ENCODE data around the gene GANC. TPM values are rescaled to one million over a fixed set of nuclear protein-coding genes. Genes with fewer than 3 reads are reported as not detected.
"Not testable (repeated sequence)": the region's sequence is repeated elsewhere in the genome, so short reads cannot be mapped to it uniquely, and the experiment has no call there.

Gene GANC
- total RNA-seq, 1 donor from 2014 or later, result 13.6 TPM

DNA sequence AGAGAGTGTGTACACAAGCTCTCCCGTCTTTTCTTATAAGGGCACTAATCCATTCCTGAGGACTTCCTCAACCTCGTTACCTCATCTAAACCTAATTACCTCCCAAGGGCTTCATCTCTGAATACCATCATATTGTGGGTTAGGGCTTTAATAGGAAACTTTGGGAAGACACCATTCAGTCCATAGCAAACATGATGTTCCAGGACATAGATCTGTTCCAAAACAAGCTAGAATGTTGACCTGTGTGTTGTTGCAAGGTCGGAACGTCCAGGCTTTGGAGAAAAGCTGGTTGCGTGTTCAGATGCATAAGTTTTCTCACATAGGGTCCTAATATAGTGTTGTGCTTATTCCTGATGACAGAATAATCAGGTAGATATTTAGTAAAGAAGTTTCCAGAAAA lies 9.9 kb downstream of the GANC start:
- DNase-seq, result no peak

DNA sequence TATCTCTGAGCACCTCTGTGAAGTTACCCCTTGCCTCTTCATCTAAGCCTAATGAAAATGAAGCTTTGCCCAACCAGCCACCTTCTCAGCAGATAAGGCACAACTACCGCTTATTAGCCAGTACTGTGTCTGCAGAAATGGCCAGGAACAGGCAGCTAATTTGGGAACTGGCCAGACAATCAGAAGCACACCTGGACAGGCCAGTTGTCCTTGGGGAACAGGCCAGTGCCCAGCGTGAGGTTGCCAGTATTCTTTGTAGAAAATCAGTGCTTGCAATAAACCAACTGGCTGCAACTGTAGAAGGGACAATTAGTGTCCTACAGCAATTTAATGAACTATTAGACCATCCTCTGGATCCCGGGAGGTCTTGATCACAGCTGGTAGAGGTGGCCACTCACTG lies 10.7 kb downstream of the GANC start:
- DNase-seq, result no peak

DNA sequence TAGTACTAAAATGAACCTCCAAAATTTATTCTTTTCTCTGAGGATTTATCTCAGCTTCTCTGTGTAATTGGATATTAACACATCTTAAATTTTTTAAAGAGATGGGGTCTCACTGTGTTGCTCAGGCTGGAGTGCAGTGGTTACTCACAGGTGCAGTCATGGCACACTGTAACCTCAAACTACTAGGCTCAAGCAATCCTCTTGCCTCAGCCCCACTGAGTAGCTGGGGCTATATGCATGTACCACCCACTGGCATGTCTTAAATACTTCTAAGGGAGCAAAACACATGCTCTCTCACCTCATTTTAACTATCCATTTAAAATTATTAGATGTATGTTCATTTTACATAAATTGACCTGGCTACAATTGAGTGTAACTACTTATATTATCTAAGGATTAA lies 11.6 kb downstream of the GANC start:
- no peak for DNase-seq

DNA sequence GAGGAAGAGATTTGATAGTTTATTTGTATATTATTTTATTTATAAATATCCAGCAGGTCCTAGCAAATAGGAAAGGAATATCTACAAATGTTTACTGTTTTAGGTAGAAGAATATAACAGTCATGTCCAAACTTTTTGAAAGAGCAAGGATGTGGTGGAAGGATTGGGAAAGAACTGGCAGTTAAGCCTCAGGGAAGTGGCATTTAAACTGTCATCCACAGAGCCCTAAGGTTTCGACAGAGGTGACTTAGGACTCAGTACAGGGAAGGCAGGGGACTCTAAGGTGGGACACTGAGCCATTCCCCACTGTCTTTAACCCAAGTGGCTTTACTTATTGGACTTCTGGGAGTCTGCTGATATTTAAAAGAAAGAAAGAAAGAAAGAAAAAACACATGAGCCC lies 12.0 kb downstream of the GANC start:
- no peak for DNase-seq

DNA sequence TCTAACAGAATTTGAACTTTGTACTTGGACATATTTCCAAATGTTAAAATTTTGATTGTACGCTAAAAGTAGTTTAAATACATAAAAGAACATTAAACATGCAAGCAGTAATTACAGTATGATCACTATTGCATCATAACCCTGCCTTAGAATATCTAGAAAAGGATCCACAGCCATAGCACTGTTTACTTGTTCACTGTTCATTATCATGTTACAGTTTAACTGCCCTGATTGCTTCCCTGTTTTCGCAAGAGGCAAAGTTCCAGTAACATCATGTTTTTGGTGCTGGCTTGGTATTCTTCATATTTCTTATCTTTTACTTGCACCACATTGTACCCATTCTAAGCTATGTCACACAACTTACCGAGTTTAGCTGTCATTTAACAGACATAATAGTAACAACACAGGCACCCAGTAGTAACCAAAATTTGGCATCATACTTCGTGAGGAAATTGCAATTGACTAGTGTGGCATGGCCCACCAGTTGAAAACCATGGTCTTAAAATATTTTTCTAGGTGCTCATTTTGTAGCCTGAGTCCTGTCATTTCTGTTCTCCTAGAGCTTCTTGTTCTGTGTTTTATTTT lies 13.5 kb downstream of the GANC start:
- DNase-seq, result no peak

DNA sequence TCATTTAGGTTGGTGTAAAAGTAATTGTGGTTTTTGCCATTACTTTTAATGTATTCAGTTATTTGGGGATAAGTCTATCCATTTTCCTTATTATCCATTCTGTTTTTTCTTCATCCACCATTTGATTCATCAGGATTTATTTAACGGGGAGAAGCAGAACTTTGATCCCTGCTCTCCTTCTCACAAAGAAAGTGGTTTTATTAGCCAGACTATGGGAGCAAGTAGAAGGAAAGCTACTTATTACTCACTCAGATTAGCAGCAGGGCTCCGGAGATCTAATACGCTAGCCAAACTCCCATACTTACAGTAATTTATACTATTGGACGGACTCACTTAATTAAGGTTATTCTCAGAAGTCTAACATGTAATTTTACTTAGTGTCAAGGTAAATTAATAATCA lies 14.9 kb downstream of the GANC start:
- DNase-seq, result no peak

DNA sequence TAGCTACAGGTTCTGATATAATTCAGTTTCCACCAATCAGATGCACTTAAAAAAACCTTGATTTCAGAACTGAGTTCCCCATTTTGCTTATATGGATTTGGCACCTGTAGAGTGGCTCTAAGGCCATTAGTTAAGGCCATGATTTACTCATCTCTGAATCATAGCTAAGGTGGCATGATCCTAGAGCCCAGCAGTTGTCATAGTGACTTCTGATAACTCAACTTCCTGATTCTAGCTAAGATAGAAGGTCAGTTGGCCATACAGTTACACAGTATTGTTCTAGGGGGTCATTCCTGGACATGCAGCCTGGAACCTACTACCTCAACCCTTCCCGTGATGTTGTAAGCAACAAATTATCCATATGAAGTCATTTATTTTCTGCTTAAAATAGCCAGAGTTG lies 16.2 kb downstream of the GANC start:
- DNase-seq, result no peak

DNA sequence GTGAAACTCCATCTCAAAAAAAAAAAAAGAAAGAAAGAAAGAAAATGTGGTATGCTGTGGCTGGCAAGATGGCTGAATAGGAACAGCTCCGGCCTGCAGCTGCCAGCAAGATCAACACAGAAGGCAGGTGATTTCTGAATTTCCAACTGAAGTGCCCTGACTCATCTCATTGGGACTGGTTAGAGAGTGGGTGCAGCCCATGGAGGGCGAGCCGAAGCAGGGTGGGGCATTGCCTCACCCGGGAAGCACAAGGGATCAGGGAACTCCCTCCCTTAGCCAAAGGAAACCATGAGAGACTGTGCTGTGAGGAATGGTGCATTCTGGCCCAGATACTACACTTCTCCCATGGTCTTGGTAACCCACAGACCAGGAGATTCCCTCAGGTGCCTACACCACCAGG lies 28.0 kb downstream of the GANC start:
- not testable (repeated sequence) for DNase-seq

DNA sequence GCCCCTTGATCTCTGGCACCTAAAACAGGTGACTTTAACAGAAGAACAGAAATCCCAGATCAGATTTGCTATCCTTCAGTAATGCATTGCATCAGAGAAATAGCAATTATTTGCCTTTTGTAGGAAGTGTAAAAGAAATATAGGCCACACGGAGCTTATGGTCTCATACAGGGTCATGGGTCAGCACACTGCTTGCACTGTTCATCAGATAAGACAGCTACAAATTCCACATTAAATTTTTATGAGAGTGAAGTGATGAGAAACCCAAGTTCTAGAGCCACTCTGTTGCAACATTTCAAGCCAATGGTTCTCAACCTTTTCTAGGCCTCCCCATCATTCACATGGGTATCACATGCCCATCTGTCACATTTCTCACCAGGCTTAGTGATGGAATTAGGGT lies 33.7 kb downstream of the GANC start:
- DNase-seq, result no peak

DNA sequence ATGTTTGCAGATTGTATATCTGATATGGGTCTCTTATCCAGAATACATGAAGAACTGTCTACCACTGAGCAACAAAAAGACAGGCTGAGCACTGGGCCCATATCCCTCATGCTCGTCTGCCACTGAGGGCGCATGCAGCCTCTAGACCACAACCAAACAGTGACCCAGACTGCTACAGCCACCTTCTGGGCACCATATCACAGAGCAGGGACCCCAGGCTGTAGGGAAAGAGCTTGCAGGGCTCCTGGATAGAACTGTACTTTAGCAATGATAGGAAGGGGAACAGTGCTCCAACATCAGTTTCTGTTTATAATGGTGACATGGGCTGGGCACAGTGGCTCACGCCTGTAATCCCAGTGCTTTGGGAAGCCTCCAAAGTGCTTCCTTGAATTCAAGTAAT lies 40.5 kb downstream of the GANC start:
- DNase-seq, result no peak

DNA sequence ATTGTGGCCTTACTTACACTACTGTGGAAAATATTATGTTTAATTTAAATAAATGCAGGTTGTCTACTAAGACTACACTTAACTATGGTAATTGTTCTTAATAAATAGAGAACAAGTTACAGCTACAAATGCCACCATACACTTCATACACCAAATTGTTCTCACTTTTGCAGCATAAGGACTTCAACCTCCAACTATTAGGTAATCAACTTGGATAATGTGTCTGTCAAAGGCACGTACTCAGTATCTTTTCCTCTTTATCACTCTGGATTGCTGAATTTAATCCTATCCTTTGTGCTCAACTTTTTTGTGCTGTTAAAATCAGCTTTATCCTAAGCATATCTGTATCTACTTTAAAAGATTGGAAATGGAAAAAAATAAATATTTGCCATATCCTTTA lies 41.8 kb downstream of the GANC start:
- DNase-seq, result no peak

DNA sequence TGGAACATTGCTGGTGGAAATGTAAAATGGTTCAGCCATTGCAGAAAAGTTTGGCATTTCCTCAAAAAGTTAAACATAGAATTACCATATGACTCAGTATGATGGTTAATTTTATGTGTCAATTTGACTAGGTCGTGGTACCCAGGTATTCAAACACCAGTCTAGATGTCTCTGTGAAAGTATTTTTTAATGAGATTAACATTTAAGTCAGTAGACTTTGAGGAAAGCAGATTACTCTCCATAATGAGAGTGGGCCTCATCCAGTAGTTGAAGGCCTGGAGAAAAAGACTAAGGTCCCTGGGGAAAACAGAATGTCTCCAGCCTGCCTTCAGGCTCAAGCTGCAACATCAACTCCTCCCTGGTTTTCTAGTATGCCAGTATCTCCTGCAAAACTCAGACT lies 42.5 kb downstream of the GANC start:
- DNase-seq, result no peak

DNA sequence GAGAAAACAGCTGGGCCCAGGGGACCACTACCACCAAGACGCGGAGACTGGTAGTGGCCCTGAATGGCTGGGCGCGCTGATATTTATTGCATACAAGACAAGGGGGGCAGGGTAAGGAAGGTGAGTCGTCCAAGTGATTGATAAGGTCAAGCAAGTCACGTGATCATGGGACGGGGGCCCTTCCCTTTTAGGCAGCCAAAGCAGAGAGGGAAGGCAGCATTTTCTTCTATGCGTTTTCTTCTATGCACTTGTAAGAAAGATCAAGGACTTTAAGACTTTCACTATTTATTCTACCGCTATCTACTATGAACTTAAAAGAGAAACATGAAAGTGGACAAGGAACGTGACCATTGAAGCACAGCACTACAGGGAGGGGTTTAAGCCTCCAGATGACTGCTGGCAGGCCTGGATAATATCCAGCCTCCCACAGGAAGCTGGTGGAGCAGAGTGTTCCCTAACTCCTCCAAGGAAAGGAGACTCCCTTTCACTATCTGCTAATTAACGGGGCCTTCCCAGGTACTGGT lies 43.3 kb downstream of the GANC start:
- not testable (repeated sequence) for DNase-seq

DNA sequence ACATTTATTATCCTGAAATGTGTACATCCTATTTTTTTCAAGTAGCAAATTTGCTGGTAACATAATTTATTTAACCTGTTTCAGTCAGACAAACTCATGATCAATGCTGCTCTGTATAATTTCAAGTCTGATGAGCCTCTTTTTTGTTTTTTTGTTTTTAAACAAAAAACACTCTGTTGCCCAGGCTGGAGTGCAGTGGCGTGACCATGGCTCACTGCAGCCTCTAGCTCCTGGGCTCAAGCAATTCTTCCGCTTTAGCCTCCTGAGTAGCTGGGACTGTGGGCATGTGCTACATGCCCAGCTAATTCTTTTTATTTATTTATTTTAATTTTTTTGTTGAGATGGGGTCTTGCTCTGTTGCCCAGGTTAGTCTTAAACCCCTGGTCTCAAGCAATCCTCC lies 46.2 kb downstream of the GANC start:
- DNase-seq, result no peak

DNA sequence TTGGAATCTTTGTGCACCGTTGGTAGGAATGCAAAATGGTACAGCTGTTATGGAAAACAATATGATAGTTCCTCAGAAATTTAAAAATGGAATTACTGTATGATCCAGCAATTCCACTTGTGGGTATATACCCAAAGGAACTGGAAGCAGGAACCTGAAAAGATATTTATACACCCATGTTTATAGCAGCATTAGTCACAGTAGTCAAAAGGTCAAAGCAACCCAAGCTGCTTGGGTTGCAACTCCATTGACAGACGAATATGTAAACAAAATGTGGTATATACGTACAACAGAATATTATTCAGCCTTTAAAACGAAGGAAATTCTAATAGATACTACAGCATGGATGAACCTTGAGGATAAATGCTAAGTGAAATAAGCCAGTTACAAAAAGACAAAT lies 51.3 kb downstream of the GANC start:
- no peak for DNase-seq

DNA sequence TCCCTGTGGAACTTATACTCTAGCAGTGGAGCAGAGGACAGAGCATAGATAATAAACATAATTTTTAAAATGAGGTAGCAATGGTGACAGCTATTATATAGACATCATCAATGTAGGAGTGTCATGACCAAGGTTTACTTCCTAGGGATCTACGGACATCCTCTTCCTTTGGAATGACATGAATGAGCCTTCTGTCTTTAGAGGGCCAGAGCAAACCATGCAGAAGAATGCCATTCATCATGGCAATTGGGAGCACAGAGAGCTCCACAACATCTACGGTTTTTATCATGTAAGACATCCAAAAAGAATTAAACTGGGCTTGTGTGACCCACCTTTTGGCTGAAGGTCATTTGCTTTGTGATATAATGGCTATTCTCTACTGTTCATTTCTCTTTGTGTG lies 56.2 kb downstream of the GANC start:
- DNase-seq, result no peak

DNA sequence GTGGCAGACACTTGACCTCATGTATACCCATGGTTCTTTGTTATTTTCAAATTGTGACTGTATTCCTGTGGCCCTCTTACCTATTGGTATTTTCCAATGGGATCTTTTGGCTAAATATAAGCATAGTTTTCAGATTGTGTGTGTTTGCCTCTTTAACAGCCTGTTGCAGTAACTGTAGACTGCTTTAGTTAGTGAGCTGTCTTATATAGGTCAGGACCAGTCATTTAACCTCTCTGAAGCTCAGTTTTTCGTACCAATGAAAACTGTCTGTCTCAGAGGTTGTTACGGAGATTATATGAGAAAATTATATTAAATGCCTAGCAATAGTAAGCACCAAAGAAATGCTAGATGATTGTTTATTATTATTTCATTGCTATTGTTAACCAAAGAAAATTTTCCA lies 57.0 kb downstream of the GANC start:
- DNase-seq, result no peak

DNA sequence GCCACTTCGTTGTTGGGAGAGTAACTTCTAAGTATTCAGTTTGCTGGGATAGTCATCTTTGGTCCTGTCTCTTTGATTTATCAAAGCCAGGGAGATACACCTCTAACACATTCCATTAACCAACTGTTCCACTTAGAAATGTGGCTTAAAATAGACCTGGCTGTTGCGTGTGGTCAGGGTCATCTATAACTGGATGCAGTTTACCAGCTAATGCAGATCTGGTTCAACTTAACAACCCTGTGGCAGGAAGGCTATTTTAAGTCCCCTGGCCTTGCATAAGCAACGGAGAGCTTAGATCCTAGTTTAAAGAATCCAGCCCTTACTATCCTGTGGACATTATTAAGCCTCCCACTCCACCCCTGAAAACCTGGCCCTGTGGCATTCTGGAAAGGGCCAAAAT lies 58.2 kb downstream of the GANC start:
- no peak for DNase-seq

DNA sequence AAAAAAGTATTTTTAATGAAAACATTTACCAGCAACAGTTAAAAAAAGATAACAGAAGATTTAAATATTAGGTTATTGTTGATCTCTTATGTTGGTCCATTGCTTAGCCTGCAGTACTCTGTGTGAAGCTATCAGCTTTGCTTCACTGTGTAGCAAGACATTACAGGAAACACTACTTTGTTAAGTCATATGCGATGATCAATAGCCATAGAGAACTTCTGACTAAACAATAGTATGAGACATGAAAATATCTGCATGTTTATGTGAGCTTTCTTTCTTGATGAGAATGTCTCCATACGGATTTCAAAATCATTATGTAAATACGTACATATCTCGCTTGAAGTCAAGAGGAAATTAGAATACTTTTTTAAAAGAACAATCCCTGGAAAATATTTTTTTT lies 59.3 kb downstream of the GANC start:
- DNase-seq, result no peak

DNA sequence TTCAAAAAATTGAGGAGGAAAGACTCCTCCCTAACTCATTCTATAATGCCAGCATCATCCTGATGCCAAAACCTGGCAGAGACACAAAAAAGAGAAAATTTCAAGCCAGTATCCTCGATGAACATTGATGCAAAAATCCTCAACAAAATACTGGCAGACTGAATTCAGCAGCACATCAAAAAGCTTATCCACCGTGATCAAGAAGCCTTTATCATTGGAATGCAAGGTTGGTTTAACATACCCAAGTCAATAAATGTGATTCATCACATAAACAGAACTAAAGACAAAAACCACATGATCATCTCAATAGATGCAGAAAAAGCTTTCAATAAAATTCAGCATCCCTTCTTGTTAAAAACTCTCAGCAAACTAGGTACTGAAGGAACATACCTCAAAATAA lies 62.1 kb downstream of the GANC start:
- DNase-seq, result no peak

DNA sequence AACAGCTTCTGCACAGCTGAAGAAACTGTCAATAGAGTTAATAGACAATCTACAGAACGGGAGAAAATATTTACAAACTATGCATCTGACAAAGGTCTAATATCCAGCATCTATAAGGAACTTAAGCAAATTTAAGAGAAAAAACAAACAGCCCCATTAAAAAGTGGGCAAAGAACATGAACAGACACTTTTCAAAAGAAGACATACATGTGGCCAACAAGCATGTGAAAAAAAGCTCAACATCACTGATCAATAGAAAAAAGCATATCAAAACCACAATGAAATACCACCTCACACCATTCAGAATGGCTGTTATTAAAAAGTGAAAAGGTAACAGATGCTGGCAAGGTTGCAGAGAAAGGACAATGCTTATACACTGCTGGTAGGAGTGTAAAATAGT lies 63.6 kb downstream of the GANC start:
- DNase-seq, result not testable (repeated sequence)

DNA sequence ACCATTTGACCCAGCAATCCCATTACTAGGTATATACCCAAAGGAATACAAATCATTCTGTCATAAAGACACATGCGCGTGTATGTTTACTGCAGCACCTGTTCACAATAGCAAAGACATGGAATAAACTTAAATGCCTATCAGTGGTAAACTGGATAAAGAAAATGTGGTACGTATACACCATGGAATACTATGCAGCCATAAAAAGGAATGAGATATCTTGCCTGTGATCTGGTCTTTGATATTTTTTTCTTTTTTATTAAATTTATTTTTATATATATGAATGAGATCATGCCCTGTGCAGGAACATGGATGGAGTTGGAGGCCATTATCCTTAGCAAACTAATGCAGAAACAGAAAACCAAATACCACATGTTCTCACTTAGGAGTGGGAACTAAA lies 64.1 kb downstream of the GANC start:
- DNase-seq, result not testable (repeated sequence)

DNA sequence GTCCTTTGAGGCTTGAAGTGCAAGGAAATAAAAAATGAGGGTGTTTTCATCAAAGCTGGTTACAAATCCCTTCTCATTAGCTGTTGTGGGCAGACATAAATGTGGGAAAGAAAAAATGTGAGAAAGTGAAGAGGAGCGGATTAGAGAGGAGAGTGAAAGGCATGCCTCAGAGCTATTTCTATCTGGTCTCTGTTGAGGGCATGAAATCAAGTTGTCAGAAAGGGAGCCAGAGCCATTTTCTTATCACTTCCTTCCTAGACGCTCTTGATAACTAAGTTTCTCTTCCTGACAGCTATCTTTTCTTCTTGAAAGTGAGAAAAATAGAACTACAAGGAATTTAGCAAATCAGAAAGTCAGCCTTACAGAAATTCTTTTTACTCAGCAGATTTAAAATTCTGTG lies 65.5 kb downstream of the GANC start:
- DNase-seq, result no peak

DNA sequence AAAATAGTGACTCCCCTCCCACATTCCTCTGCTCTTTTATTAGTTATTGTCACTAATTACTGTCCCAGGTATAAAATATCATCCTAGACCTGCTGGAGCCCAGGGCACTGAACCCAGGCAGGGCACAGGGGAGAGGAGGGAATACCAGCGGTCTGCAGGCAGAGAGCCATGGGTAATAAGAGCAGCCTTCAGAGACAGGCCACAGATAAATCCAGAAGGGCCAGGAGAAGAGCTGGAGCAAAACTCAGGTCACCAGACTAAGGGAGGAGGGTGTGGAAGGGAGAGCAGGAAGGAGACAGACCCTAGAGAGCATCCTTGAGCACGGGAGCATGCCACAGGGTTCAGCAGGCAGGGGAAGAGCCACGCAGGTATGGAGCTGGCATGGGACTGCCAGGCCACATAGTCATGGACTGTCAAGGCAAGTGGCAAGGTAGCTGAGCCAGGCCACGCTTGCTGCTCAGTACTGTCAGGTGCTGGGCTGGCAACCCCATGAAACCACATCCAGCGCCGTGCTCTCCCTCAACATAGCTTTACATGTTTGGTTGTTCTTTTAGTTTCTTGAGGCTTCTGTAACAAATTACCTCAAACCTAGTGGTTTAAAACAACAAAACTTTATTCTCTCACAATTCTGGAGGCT lies 70.7 kb downstream of the GANC start:
- DNase-seq, result no peak

DNA sequence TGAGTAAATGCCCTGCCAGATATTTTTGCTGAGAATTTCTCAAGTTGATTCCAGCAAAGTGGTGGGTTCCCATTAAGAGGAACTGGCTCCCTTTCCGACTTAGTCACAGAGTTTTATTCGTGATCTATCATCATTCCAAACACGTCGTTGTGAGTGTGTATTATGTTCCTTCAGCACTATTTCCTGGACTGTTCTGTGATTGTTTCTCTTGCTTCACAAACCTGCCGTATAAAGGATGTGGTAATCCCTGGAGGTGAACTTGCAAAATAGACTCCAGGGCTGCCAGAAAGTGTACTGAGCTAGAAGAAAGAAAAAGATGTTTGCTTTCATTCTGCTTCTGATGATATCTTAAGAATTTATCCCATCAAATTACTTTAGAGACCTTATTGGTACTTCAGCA lies 71.8 kb downstream of the GANC start:
- DNase-seq, result no peak
